ENCODE results near the gene RIMKLB. TPM values are rescaled to one million over a fixed set of nuclear protein-coding genes. Genes with fewer than 3 reads are reported as not detected.
"Not testable (repeated sequence)": the region's sequence is repeated elsewhere in the genome, so short reads cannot be mapped to it uniquely, and the experiment has no call there.

Gene RIMKLB
- total RNA-seq, 4 donors from 2014 or later = 2.0 to 20.8 (median 7.2) TPM

GRCh38 chr12:8819666-8819980, 121.8 kb downstream of the RIMKLB start:
- in situ Hi-C loops (cut with MboI; ENCODE audit: low pct_ligation_motif_present in 1 of 4, low pct_unique_long_range_greater_than_20kb in 1 of 4, low sequenced_read_pairs in 3 of 4) (no loop called here), intact Hi-C loops (cut with DNase I; ENCODE audit: low total_unique reads) (no loop called here)
- TF ChIP-seq EP300 (IDR thresholded peaks at IDR 0.05; ENCODE audit: low read depth) (no peak), CTCF (IDR thresholded peaks at IDR 0.05) (no peak), POLR2AphosphoS5 (IDR thresholded peaks at IDR 0.05) (no peak), POLR2A (IDR thresholded peaks at IDR 0.05) (no peak)
- Histone ChIP-seq H3K4me1 (no peaks in the 10 kb centered on the region), H3K27ac (no peak overlapping the region), H3K9me3 (no peaks in the 10 kb centered on the region), H3K36me3 (no peaks in the 10 kb centered on the region), H3K27me3 (no peaks in the 10 kb centered on the region), H3K4me3 (no peak overlapping the region)
- DNase-seq = no peak
- WGBS, 2 donors (ENCODE audit: low coverage in 1 of 2) = 20 to 52% methylated on average over 3 to 5 of the region's 5 CpGs

- H3K27ac ChIP-seq; DNase-seq; intact Hi-C loops (cut with DNase I; ENCODE audit: low total_unique reads); H3K36me3 ChIP-seq; H3K4me3 ChIP-seq; in situ Hi-C loops (cut with MboI; ENCODE audit: low pct_ligation_motif_present in 1 of 4, low pct_unique_long_range_greater_than_20kb in 1 of 4, low sequenced_read_pairs in 3 of 4); H3K9me3 ChIP-seq; H3K27me3 ChIP-seq; H3K4me1 ChIP-seq: not testable (repeated sequence)
- WGBS, 2 donors (ENCODE audit: low coverage in 1 of 2) = 87 to 90% methylated on average over 6 to 8 of the region's 8 CpGs
Measured at GRCh38 chr12:8820676-8821407, 123.1 kb downstream of the RIMKLB start.

DNA sequence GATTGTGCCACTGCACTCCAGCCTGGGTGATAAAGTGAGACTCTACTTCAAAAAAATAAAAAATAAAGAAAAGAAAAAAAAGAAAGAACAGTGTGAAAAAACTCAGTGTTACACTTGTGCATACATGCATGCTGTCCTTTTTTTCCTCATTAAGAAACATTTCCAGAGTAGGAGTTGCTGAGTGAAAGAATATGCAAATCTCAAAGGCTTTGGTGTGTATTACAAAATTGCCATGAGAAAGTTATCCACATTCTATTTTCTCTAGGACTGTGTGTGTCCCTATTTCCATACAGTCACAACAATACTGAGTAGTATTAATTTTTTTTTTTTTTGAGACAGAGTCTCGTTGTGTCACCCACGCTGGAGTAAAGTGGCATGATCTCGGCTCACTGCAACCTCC, 123.8 kb downstream of the RIMKLB start:
- TF ChIP-seq POLR2AphosphoS5 (IDR thresholded peaks at IDR 0.05) = no peak
- no peak for TF ChIP-seq EP300 (IDR thresholded peaks at IDR 0.05; ENCODE audit: low read depth)
- no peak for TF ChIP-seq CTCF (IDR thresholded peaks at IDR 0.05)
- TF ChIP-seq POLR2A (IDR thresholded peaks at IDR 0.05) = no peak
- no peaks in the 10 kb centered on the region for H3K36me3 ChIP-seq
- H3K4me1 ChIP-seq = no peaks in the 10 kb centered on the region
- in situ Hi-C loops (cut with MboI; ENCODE audit: low pct_ligation_motif_present in 1 of 4, low pct_unique_long_range_greater_than_20kb in 1 of 4, low sequenced_read_pairs in 3 of 4) (no loop called here), intact Hi-C loops (cut with DNase I; ENCODE audit: low total_unique reads) (no loop called here)
- H3K4me3 ChIP-seq = no peak overlapping the region
- DNase-seq = no peak
- no peak overlapping the region for H3K27ac ChIP-seq
- H3K9me3 ChIP-seq = no peaks in the 10 kb centered on the region
- 77 to 88% methylated on average over 2 to 3 of the region's 3 CpGs for WGBS, 2 donors (ENCODE audit: low coverage in 1 of 2)
- H3K27me3 ChIP-seq = no peaks in the 10 kb centered on the region

DNA sequence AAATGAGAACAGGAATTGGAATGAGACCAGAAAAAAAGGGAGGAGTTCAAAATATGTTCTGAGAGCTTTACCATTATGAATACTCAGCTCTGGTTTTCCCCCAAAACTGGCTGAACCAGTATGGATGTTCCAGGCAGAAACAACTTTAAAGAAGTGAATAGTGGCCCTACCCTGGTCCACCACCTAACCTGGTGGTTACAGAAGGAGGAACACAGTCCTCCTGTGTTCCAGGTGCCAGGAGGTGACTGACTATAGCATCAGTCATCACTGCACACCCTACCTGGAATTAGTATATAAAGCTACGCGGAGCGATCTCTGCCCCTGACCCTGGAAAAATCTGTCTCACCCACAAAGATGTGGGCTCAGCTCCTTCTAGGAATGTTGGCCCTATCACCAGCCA, 124.5 kb downstream of the RIMKLB start, which contains the start of gene A2ML1:
TSS of gene A2ML1 (plus strand) at position 324 of the 400 bp plus-strand sequence. CDS start at position 355, 31 bp downstream.
- WGBS, 2 donors (ENCODE audit: low coverage in 1 of 2) = 66 to 80% methylated on average over 2 to 3 of the region's 3 CpGs

More for the DNA sequence above, 124.5 kb downstream of the RIMKLB start, which contains the start of gene A2ML1:
- Histone ChIP-seq H3K9me3 (no peaks in the 10 kb centered on the region), H3K4me1 (no peaks in the 10 kb centered on the region), H3K27ac (no peak within 1 kb of the TSS), H3K36me3 (no peaks in the 10 kb centered on the region), H3K4me3 (no peak within 1 kb of the TSS), H3K27me3 (no peaks in the 10 kb centered on the region)
- TF ChIP-seq EP300 (IDR thresholded peaks at IDR 0.05; ENCODE audit: low read depth) = no peak
- TF ChIP-seq POLR2A (IDR thresholded peaks at IDR 0.05) = no peak
- no peak for TF ChIP-seq CTCF (IDR thresholded peaks at IDR 0.05)
- TF ChIP-seq POLR2AphosphoS5 (IDR thresholded peaks at IDR 0.05) = no peak
- intact Hi-C loops (cut with DNase I; ENCODE audit: low total_unique reads) (no loop called here), in situ Hi-C loops (cut with MboI; ENCODE audit: low pct_ligation_motif_present in 1 of 4, low pct_unique_long_range_greater_than_20kb in 1 of 4, low sequenced_read_pairs in 3 of 4) (no loop called here)
- DNase-seq = no peak

Measured in transverse colon (tissue), 4 donors.